Gastrocnemius medialis (tissue), 4 donors: ENCODE measurements around the gene RESP18. TPM values are rescaled to one million over a fixed set of nuclear protein-coding genes. Genes with fewer than 3 reads are reported as not detected.
A peak's percentile ranks its signal among the peaks of the same experiment; 100 is the strongest.

Experiments used
- ATAC-seq, 2 donors: fragments of 150-250 bp; one replicate each; pipeline ENCODE4 v1.9.1; 2016
- DNase-seq, 2 donors: peaks; one replicate each; pipeline ENCODE4 v3.0.0-alpha.2; 2019
- H3K27ac ChIP-seq, 4 donors: fragments of 200-600 bp; sonication (generic); 1 replicate in 1 of 4; 2 replicates in 3 of 4; pipeline ENCODE4 v1.5.1; 2016 to 2018; ENCODE audit warnings: mild to moderate bottlenecking in 2 of 4, moderate library complexity in 1 of 4
- H3K27me3 ChIP-seq, 3 donors: fragments of 200-600 bp; sonication (generic) in 2 of 3; 1 replicate in 1 of 3; 2 replicates in 2 of 3; pipeline versions ENCODE4 v1.5.1 to v1.6.0; 2016 to 2019; ENCODE audit warnings: mild to moderate bottlenecking in 1 of 3, moderate library complexity in 1 of 3
- H3K36me3 ChIP-seq, 2 donors: fragments of 200-600 bp; sonication (generic) in 1 of 2; one replicate each; pipeline ENCODE4 v1.5.1; 2017 to 2018
- H3K4me1 ChIP-seq, 2 donors: fragments of 200-600 bp; sonication (generic) in 1 of 2; one replicate each; pipeline ENCODE4 v1.5.1; 2016 to 2017; ENCODE audit warnings: mild to moderate bottlenecking in 2 of 2
- H3K4me3 ChIP-seq, 4 donors: fragments of 200-600 bp; sonication (generic) in 3 of 4; 1 replicate in 1 of 4; 2 replicates in 3 of 4; pipeline ENCODE4 v1.5.1; 2016 to 2019; ENCODE audit warnings: mild to moderate bottlenecking in 2 of 4
- H3K9me3 ChIP-seq, 3 donors: fragments of 200-600 bp; sonication (generic) in 2 of 3; 1 replicate in 1 of 3; 2 replicates in 2 of 3; pipeline ENCODE4 v1.5.1; 2016 to 2019
- POLR2A ChIP-seq, 2 donors: fragments of 450-650 bp; IDR thresholded peaks; one replicate each; pipeline ENCODE4 v1.6.1; 2017; ENCODE audit warnings: antibody characterized with exemption in 2 of 2, mild to moderate bottlenecking in 2 of 2, moderate library complexity in 2 of 2
- in situ Hi-C, 4 donors: fragments of 200-750 bp; cut with MboI; loops; one replicate each; pipeline versions ENCODE4 v1.15.0 to v1.8.0; 2017; ENCODE audit warnings: low sequenced_read_pairs in 4 of 4
- intact Hi-C: fragments of 100-400 bp; cut with DNase I; formaldehyde crosslinking; loops from one replicate; pipeline ENCODE4 v1.15.1; 2023; ENCODE audit warnings: low total_unique reads
- total RNA-seq, 4 donors: library from RNA; depleted of rRNA; stranded (reverse); fragments of >200 nt; gene quantifications; one replicate each; pipeline versions ENCODE4 v1.1.0 to v1.2.3, GENCODE V29; 2016
- TF ChIP-seq, protein P1 (sequence below), 5 experiments: fragments of 450-650 bp in 3 of 5; fragments of 200-600 bp in 2 of 5; sonication (generic) in 2 of 5; IDR thresholded peaks in 4 of 5; conservative IDR thresholded peaks in 1 of 5; 1 replicate in 4 of 5; 2 replicates in 1 of 5; pipeline ENCODE4 v1.5.1; 2016 to 2019; ENCODE audit warnings: antibody characterized with exemption in 5 of 5, mild to moderate bottlenecking in 3 of 5, moderate library complexity in 3 of 5

Gene RESP18
- total RNA-seq, 4 donors from 2014 or later = not detected

DNA sequence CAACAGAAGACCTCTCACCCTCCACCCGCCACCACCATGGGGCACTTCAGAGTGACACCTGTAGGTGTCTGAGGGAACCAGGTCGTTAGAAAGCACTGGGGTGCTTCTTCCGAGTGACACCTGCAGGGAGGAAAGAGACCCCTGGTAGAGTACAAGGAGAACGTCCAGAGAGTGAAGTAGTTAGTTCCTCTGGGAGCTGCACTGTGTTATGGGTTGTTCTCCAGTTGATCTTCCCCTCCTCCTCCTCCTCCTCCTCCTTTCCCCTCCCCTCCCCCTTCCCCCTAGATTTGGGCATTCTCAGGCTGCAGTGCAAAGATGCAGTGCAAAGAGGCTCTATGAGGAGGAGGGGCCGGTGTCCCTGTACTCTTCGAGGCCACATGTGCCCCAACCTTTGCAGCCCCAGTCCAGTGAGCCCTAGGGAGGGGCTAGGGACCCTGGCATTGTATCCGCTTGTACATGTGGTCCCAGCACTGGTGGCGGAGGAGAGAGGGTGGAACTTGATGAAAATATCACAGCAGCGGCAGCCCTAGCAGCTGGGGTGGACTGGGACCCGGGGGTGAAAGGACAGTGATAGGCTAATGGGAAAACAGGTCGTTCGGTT, 52.5 kb downstream of the RESP18 start:
- Histone ChIP-seq H3K36me3 (peaks cover 3 to 42% of the 10 kb centered on the region in 2 donors), H3K4me3 (peak overlapping the region; percentile 57 to 87 (median 76)), H3K4me1 (peaks cover 19 to 22% of the 10 kb centered on the region in 2 donors), H3K27me3 (no peaks in the 10 kb centered on the region), H3K27ac (peak overlapping the region; percentile 92 to 98 (median 96)), H3K9me3 (no peaks in the 10 kb centered on the region)
- in situ Hi-C loops = loop anchor here in 2 of 4 donors (10.0 to 25.0 kb wide), 3 partner anchors 118 to 257 kb away; partner anchors contain the start of genes CHPF (in 1 of the 2), NHEJ1 (in 1 of the 2), SLC23A3 (in 1 of the 2) and TMEM198 (in 1 of the 2)
- TF ChIP-seq, protein P1, sequence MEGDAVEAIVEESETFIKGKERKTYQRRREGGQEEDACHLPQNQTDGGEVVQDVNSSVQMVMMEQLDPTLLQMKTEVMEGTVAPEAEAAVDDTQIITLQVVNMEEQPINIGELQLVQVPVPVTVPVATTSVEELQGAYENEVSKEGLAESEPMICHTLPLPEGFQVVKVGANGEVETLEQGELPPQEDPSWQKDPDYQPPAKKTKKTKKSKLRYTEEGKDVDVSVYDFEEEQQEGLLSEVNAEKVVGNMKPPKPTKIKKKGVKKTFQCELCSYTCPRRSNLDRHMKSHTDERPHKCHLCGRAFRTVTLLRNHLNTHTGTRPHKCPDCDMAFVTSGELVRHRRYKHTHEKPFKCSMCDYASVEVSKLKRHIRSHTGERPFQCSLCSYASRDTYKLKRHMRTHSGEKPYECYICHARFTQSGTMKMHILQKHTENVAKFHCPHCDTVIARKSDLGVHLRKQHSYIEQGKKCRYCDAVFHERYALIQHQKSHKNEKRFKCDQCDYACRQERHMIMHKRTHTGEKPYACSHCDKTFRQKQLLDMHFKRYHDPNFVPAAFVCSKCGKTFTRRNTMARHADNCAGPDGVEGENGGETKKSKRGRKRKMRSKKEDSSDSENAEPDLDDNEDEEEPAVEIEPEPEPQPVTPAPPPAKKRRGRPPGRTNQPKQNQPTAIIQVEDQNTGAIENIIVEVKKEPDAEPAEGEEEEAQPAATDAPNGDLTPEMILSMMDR (IDR thresholded peaks at IDR 0.05 in 4 of 5, conservative IDR thresholded peaks at IDR 0.05 in 1 of 5) = no peak
- no peak for TF ChIP-seq POLR2A (IDR thresholded peaks at IDR 0.05)
- ATAC-seq (no peak), DNase-seq (no peak)
- intact Hi-C loops = loop anchor here (1.0 to 10.0 kb wide), 7 partner anchors 27 to 995 kb away; partner anchors contain the start of genes ANKZF1, ATG9A, DNPEP and NHEJ1

DNA sequence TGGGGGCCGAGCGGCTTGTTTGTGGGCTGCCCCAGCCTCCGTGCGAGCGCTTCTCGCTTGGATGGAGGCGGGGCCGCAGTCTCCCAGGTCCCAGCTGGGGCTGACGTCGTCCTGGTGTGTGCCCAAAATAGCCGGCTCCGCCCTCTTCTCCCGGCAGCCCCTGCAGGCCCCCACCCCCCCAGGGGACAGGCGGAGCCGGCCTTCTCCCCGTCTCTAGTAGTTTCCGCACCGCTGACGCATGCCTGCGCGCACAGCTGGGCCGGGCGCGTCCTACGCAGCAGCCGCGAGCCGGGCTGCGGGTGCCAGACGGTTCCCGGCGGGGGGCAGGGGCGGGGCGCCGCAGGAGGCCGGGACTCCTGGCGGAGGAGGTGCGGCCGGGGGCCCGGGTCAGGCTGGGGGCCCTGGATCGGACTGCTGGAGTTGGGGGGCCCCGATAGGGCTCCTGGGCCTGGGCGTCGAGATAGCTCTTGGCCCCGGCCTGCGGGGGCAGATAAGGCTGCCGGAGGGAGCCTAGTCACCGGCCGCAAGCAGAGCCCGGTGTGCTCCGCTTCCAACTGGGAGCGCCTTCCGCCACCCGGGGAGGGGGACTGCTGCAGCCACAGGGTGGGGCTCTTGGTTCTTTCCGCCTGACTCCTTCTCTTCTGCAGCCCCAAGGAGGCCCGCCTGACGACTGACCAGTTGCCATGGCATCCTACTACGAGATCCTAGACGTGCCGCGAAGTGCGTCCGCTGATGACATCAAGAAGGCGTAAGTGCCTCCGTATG, 53.2 kb downstream of the RESP18 start, which contains the start of gene DNAJB2:
Gene DNAJB2, plus strand, starts transcription at position 216 of the 765 bp plus-strand sequence. Its CDS starts 468 bp downstream, at position 684.
- DNase-seq = peak; percentile 98
- no peaks in the 10 kb centered on the region for H3K9me3 ChIP-seq
- peak; percentile 94 to 96 for TF ChIP-seq POLR2A (IDR thresholded peaks at IDR 0.05)
- TF ChIP-seq, protein P1 (IDR thresholded peaks at IDR 0.05 in 4 of 5, conservative IDR thresholded peaks at IDR 0.05 in 1 of 5) = peak in 2 of 5 experiments; percentile 13 to 30
- peak within 1 kb of the TSS; percentile 57 to 87 (median 76) for H3K4me3 ChIP-seq
- in situ Hi-C loops (loop anchor here in 2 of 4 donors (10.0 to 25.0 kb wide), 3 partner anchors 117 to 258 kb away; partner anchors contain the start of genes CHPF (in 1 of the 2), NHEJ1 (in 1 of the 2), SLC23A3 (in 1 of the 2) and TMEM198 (in 1 of the 2)), intact Hi-C loops (loop anchor here (1.0 to 10.0 kb wide), 7 partner anchors 26 to 995 kb away; partner anchors contain the start of genes ANKZF1, ATG9A, DNPEP and NHEJ1)
- no peaks in the 10 kb centered on the region for H3K27me3 ChIP-seq
- ATAC-seq = peak; percentile 80 to 84
- peaks cover 25 to 29% of the 10 kb centered on the region in 2 donors for H3K4me1 ChIP-seq
- peaks cover 3 to 36% of the 10 kb centered on the region in 2 donors for H3K36me3 ChIP-seq
- peak within 1 kb of the TSS; percentile 92 to 98 (median 96) for H3K27ac ChIP-seq

DNA sequence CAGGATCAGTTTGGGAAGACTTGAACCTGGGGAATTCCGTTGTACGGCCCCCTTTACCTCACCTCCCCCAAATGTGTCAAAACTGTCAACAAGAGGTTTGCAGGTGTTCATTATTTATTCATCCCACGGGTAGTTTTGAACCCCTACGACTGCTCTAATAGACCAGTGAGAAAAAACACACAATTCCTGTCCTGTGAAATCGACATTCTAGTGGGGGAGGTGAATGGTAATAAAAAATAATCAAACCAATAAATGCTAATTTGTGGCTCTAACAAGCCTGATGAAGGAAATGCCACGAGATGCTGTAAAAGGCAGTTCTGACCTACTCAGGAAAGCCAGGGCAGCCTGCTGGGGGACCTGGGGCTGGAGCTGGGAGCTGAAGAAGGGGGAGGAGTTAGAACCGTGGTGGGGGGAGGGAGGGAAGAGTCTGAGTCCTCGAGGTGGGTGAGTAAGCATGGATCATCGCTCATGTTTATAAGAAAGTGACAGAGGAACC, 53.8 kb downstream of the RESP18 start:
- Histone ChIP-seq H3K36me3 (peaks cover 0 to 30% of the 10 kb centered on the region in 2 donors), H3K9me3 (no peaks in the 10 kb centered on the region), H3K4me3 (peak overlapping the region; percentile 36 to 87 (median 66)), H3K27me3 (no peaks in the 10 kb centered on the region), H3K27ac (peak overlapping the region; percentile 92 to 98 (median 96)), H3K4me1 (peaks cover 31 to 35% of the 10 kb centered on the region in 2 donors)
- intact Hi-C loops = loop anchor here (1.0 to 10.0 kb wide), 7 partner anchors 25 to 994 kb away; partner anchors contain the start of genes ANKZF1, ATG9A, DNPEP and NHEJ1
- no peak for TF ChIP-seq POLR2A (IDR thresholded peaks at IDR 0.05)
- TF ChIP-seq, protein P1 (IDR thresholded peaks at IDR 0.05 in 4 of 5, conservative IDR thresholded peaks at IDR 0.05 in 1 of 5) = no peak
- DNase-seq = no peak
- in situ Hi-C loops = loop anchor here in 2 of 4 donors (10.0 to 25.0 kb wide), 3 partner anchors 116 to 259 kb away; partner anchors contain the start of genes CHPF (in 1 of the 2), NHEJ1 (in 1 of the 2), SLC23A3 (in 1 of the 2) and TMEM198 (in 1 of the 2)
- ATAC-seq = peak; percentile 60 to 64
